ENCODE data around the gene PRG2. TPM values are rescaled to one million over a fixed set of nuclear protein-coding genes. Genes with fewer than 3 reads are reported as not detected.

PRG2 gene
- total RNA-seq, 1 donor from 2014 or later: 0.40 TPM

DNA sequence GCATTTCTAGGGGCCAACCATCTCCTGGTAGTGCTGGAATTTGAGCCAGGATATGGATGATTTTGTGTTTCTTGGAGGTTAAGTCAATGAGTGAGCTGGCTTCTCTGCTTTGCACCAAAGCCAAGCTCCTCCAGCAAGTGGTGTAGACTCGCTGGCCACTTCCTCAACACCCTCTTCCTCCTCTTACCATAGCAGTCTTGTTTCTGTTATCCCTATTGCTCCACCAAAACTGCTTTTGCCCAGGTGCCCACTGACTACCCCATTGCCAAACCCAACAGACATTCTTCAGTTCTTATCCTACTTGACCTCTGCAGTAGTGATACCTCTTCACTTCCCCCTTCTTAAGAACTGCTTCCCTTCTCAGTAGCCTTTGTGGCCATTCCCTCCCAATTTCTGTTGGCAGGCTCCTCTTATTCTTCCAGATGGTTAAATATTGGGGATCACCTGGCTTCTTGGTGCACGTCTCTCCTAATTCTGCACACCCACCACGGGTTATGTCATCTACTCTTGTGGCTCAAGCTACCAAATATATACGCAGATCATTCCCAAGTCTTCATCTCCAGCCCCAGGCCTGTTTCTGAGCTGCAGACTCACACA lies 7.0 kb upstream of the PRG2 start:
- no peak for DNase-seq (ENCODE audit: low read depth, low spot score)

DNA sequence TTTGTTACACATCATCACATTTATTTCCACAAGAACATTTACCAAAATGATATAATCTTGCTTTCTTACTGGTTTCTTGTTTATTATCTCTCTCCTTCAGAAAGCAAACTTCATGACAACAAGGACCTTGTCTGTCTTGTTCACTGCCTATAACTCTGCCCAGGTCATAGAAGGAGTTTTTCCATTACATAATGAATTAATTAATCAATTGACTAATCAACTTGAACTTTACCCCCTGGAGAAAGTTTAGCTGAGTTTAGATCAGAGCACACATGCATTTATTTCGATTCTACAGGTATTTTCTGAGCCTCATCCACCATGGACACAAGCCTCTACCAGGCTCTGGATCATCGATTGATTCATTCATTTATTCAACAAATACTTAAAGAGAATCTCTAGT lies 6.3 kb upstream of the PRG2 start:
- DNase-seq (ENCODE audit: low read depth, low spot score): no peak

DNA sequence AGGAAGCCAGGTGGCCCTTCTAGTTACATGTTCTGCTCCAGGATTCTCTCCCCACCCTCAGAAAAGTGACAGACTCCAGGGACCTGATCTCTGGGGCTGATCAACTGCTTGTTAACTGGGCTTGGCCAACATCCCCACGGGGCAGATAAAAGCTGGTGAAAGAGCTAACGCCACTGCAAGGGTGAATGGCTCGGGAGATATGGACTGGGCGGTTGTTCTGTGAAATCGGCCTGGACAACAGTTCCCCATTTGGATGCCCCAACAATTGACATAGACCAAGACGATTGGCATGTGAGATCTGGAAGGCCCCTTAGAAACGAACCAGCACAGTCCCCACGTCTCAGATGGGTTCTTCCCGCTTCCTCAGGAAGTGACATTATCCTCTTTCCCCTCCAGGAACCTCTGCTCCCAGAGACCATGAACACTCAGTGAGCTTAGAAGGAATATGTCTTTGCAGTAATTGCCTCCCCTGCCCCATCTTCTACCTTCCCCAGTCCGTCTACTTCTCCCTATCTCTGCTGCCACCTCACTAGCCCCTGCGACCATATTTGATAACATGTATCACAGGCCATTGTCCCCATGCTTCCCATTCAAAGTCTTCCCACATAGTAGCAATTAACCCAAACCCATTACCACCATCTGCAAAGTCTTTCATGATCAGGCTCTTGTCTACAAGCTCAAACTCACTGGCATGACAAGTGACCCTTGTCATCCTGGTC lies 5.6 kb upstream of the PRG2 start:
- no peak for DNase-seq (ENCODE audit: low read depth, low spot score)

DNA sequence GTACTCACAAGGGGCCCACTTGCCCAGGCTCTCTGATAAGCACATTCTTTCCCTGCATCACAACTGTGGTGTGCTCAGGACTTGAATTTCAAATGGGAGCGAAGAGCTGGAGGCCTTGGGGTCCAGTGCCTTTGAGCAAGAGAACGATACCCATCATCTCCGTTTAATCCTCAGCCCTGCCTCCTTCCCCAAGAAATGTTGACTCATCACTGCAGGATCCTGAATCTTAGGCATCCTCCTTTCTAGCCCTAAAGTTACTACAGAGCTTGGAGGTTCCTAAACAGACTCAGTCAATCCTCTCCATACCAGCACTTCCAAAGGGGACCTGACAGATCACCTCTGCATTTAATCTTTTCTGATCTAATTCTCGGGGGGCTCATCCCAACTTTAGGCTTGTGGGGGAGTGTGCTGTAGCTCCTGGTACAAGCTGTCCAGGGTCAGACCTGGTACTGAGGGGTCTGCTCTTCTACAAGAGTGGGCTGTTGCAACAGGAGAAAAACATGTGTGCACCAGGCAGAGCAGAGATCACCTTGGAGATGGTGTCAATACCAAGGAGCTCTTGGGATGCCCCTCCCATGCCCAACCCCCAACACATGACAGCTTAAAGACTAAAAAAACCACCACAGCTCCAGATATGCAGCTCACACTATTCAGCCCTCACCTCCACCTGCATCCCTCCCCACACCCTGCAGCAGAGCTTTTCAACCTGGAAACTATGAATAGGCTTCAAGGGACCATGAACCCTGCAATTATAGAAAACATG lies 3.9 kb upstream of the PRG2 start:
- DNase-seq (ENCODE audit: low read depth, low spot score): no peak

DNA sequence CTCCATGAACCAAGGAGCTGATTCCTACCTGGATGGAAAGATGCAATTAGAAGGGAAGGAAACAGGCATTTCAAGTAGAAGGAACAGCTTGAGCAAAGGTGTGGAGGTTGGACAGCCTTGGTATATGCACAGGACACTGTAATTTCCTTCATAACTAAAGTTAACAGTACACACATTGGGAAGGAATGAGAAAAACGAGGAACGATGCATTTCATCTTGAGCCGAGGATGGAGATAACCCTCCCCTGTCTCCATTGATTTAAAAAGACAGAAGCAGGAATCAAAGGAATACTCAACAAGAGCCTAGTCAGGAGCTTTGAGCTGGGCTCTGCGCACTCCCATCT lies 2.3 kb upstream of the PRG2 start:
- DNase-seq (ENCODE audit: low read depth, low spot score): no peak

DNA sequence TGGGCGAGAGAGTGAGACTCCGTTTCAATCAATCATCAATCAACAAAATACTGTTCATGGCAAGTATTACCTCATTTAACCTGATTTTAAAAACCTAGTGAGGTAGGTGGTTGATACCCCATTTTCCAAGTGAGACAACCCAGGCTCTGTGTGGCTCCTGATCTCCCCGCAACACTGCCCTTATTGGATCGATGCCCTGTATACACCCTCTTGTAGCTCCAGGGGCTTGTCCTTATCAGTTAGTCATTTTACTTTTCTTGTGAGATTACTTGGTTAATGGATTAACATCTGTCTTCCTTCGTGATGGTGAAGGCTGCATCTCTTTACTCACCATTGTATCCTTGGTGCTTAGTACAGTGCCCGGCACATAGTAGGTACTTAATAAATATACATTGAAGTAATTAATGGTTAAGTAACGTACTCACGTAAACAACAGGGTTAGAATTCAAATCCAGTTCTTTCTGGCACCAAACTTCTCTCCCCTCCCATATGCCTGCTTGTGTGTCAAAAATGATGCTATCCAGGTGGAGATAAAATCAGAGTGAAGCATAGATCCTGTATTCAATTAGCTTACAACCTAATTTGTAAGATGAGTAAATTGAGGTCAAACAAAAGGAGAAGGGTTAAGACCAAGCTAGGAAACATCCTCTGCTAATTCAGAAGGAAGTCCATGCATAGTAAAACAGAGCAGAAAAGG lies 1.8 kb upstream of the PRG2 start:
- no peak for DNase-seq (ENCODE audit: low read depth, low spot score)

DNA sequence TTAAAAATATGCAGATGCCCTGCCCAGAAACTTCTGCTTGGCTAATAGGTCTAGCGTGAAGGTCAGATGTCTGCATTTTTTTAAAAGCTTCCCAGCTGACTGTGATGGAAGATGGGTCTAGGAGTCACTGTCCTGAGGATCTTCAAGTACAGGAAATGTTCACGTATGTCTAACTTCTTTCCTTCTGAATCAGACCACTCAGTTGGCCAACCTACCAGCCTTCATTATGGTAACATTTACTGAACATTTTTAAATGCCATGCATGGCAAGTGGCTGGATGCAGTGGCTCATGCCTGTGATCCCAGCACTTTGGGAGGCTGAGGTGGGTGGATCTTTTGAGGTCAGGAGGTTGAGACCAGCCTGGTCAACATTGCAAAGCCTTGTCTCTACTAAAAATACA lies 1.1 kb upstream of the PRG2 start:
- no peak for DNase-seq (ENCODE audit: low read depth, low spot score)

DNA sequence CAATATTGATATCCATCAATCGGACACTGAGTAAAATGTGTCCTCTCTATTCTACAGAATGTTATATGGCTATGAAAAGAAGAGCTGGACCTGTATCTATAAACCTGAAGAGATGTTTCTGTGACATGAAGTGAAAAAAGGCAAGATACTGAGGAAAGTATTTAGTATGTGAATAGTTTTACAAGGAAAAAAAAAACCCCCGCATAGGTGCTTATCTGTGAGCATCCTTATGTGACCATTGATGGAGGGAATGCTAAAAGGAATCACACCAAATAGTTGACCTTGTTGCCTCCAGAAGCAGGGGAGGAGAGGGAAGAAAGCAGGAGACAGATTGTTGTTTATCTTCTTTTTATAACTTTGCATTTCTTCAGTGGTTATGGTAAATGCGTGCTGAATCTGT lies 661 bp upstream of the PRG2 start:
- DNase-seq (ENCODE audit: low read depth, low spot score): no peak

DNA sequence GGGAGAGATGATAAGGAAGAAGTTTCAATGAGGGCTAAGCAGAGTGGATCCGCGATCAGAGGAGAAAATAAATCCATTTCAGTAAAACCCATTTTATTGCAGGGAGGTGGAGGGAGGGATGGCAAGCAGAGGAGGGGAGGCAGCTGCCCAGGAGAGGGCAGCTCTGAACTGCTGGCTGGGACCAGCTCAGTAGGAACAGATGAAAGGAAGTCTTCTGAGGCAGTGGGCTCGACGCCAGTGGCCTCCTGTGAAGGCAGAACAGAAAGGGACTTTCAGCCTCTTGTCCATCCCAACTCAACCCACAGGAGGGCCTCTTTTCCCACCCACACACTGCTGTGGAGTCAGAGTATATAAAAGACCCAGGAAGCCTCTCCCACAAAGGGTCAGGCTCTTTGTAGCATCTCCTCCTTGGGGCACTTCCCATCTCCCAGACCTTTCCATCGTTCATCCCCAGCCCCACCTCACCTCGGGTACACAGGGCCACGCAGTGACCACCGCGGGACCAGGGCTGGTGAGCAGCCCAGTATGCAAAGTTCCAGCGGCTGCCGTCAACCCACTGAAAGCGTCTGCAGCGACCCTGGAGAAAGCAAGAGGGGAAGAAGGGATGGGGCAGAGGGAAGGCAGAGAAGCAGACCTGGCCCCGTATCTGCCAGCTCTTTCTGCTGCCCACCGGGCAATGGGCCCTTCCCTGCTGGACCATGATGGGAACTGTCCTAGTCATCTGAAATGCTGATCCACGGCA lies 3.0 kb downstream of the PRG2 start:
- DNase-seq (ENCODE audit: low read depth, low spot score): peak; percentile 19

DNA sequence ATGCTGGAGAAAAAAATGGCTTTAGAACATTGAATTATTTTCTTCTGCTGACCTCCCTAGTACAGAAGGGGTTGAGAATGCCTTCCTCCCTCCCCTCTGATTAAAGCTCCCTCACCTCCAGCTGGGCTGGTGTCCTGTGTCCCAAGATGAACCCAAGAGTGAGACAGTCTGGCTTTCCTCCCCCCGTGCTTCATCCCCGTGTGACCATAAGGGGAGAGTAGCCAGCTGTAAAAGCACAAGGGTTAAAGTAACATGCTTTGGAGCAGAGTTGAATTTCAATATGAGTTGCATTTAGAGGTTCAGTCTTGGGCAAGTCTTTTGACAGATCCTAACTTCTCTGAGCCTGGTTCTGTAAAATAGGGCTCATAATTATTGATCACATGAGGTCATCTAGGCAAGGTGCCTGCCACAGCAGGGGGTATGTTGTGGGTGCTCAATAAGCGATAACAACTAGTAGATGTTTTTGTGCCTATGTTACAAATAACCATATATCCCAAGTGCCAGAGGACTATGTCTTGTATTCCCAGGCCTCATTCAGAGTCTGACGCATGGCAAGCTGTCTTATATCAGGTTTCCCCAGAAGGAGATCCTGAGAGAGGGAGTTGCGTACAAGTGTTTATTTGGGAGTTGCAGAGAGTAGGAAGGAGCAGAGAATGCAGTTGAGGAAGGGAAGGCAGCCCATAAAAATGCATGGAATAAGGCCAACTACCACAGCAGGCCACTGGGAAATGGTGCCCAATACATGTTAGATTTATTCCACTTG lies 4.1 kb downstream of the PRG2 start:
- DNase-seq (ENCODE audit: low read depth, low spot score): no peak

DNA sequence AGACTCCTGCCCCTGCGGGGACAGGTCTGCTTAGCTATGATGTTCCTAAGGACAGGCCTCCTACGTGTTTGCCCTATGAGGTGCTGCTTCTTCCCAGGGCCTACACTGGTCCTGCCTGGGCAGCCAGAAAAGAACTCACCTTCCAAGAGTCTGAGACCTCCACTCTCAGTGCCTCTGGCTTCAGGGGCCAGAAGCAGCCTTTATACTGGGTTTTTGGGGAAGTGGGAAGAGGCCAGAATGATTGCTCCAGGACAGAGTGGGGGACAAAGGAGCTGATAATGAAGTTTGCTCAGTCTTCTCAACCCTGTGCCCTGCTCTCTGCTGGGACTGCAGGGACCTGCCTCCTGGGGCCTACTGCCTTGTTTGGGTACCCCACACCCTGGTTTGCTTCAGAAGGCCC lies 9.5 kb downstream of the PRG2 start, which contains the start of gene PRG3:
TSS of gene PRG3 (minus strand) at position 176 of the 400 bp plus-strand sequence. CDS start 442 bp downstream, outside the sequence.
- DNase-seq (ENCODE audit: low read depth, low spot score): no peak

DNA sequence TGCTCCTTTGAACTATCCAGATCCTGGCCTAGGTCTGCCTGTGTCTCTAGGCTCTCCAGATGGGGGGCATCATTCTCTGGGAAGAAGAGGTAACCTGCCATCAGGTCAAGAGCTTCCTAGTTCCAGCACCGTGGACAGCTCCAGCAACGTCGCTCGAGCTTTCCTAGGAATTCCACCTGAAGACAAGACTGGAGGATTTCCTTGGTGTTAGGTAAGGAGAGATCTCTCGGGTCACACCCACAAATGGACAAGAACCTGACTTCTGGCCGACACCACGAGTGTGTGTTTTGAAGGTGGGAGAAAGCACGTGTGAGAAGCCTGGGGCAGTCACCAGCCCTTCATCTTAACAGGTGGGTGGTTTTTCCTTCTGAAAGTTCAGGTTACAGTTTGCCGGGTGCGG lies 10.7 kb downstream of the PRG2 start:
- DNase-seq (ENCODE audit: low read depth, low spot score): no peak

DNA sequence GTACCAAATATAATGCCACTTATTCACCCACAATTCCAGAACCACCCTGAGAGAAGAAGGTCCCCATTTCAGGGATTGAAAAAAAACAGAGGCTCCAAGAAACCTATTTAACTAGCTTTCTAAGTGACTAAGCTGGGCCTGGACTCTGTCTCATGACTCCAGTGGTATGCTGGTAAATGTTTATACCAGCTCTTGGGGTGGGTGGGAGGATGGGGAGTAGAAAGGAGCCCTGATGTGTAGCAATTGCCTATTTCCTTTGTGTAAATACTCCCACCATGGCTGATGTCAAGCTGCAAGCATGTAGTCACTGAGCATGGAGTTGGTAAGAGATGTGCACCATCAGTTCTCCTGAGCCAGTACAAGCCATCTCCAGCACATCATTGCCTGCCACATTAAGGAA lies 12.3 kb downstream of the PRG2 start:
- no peak for DNase-seq (ENCODE audit: low read depth, low spot score)

DNA sequence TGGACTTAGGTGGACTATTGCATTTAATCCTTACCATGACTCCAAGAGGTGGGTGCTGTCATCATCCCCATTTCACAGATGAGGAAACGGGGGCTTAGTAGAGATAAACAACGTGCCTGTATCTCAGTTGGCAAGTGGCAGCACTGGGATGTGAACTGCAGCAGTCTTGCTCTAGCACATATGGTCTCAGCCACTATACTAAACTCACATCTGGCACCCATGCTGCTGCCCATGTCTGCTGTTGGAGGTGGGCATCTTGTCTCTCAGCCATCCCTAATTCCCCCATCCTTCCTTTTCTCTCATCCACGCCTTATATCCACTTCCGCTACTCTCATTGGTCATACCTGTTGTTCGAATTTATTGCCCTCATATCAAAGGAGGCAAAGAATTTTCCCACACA lies 13.3 kb downstream of the PRG2 start:
- no peak for DNase-seq (ENCODE audit: low read depth, low spot score)

DNA sequence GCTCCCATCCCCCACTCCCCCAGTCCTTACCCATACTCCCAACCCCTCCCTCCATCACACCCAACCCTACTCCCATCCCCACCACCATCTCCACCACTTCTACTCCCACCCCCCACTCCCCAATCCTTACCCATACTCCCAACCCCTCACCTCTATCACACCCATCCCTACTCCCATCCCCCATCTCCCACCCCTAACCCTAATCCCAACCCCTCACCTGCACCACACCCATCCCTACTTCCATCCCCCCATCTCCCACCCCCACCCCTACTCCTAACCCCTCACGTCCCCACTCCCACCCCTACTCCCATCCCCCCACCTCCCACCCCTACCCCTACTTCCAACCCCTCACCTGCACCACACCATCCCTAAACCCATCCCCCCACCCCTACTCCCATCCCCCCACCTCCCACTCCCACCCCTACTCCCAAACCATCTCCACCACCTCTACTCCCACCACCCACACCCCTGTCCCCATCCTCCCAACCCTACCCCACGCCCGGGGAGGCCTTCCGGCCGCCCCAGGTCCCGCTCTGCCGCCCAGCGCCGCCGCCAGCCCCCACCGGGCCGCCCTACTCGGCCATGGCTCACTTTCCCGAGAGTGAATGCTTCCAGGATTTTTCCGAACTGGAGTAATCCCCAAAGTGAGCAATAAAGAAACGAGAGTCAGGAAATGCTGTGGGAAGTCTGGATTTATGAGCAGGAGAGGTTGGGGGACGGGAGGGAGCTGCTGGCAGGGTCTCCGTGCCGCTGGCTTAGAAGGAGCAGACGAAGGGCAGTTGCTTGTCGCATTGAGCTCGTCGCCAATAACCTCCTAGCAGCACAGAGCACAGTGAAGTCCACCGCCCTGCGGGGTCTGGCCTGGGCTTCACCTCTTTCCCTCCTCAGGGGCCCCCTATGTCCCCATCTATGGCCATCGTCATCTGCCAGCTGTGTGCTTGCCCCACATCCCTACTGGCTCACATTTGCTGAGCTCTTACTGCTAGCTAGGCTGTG lies 14.1 kb downstream of the PRG2 start:
- no peak for DNase-seq (ENCODE audit: low read depth, low spot score)

DNA sequence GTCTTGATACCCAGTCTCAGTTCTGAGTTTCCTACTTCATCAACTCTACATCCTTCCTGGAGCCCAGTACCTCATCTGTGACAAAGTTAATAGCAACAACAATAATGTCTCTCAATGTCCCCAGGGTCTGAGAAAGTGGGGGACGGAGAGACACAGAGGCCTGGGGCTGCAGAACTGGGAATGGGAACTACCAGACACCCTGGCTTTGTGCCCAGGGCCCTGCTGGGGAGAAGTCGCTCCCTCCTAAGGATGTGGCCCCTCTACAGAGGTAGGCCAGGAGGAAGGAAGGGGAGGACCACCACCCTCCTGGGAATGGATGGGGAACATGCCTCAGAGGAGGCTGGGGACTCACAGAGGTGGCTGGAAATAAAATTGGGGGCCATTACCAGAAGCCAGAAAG lies 15.0 kb downstream of the PRG2 start:
- no peak for DNase-seq (ENCODE audit: low read depth, low spot score)

DNA sequence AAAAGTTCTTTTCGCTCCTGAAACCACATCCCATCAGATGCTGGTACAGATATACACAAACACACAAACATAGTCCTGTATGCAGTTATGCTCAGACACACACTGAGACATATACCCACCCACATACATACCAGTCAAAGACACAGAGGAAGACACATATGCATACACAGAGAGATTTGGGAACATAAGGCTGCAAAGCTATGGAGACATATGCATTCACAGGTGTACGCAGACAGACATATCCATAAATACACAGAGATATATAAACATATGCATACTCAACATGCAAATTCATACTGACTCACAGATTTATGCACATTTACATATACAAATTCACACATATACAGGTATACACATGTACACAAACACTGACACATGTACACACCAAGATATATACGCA lies 15.5 kb downstream of the PRG2 start:
- no peak for DNase-seq (ENCODE audit: low read depth, low spot score)

DNA sequence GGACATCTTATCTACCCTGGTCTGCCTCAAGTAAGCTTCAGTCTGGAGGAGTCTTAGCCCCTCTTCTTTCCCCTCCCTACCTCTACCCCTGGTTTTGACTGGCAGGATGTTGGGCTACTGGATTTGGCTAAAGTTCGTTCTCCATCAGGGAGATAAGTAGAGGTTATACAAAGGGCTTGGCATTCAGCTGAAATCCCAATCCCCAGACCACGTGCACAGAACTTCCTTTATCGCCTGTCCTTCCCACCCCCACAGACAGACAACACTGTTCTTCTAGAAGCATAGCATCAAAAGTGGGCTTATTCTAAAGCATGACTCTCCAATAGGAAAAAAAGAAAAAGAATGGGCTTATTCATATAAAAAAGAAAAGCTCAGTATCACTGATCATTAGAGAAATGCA lies 17.3 kb downstream of the PRG2 start:
- no peak for DNase-seq (ENCODE audit: low read depth, low spot score)

DNA sequence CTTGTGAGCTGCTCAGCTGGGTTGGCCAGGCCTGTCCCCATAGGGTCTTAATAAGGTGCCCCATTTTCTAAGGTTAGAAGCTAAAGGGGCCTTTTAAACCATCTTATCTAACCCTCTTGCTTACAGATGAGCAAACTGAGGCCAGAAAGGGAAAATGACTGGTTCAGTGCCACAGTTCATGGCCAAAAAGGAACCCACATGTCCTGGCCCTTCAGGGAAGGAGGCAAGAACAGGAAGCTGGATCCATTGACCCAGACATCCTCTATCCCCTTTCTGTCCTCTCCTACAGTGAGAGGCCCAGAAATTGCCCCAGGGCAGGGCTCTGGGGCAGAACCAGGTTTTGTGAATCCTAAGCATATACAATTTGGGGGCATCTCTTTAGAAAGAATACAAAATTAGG lies 19.5 kb downstream of the PRG2 start:
- DNase-seq (ENCODE audit: low read depth, low spot score): no peak

DNA sequence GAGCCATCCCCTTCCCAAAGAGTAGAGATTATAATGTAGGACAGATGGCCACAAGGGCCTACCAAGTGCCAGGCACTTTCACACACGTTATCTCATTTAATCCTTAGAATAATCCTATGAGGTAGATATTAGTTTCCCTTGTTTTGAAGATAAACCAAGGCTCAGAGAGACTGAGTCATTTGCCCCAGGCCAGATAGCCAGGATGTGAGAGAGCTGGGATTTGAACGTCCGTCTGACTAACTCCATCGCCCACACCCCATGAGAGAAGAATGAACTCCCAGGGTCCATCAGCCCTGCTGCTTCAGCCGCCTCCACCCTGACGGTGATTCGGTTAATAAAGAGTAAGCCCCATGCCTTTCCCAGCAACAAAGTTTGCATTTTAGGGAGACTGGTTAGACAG lies 20.2 kb downstream of the PRG2 start:
- no peak for DNase-seq (ENCODE audit: low read depth, low spot score)

Measured in pulmonary artery endothelial cell (primary cell).